Hematopoietic multipotent progenitor cell treated with erythropoietin and hydrocortisone succinate and interleukin-3 and kit ligand, for 6 days (in vitro differentiated cells): Measurements from ENCODE around the gene OR4K1.
A peak's percentile ranks its signal among the peaks of the same experiment; 100 is the strongest.
"Not testable (repeated sequence)": the region's sequence is repeated elsewhere in the genome, so short reads cannot be mapped to it uniquely, and the experiment has no call there.

Experiments used
- DNase-seq: peaks from one replicate; pipeline ENCODE4 v3.0.0-alpha.2; 2015

The OR4K1 gene

GRCh38 chr14:19930617-19931016, at the start of gene OR4K1:
TSS of gene OR4K1 (plus strand) at chr14:19930917. CDS start at chr14:19935667, 4,750 bp downstream.
- DNase-seq = no peak

- DNase-seq = no peak
These were observed 35.4 kb upstream of the OR4K1 start for GRCh38 chr14:19895282-19895681.

- no peak for DNase-seq
These were observed 29.7 kb upstream of the OR4K1 start for GRCh38 chr14:19900999-19901398.

- DNase-seq = no peak
These were observed 28.3 kb upstream of the OR4K1 start for GRCh38 chr14:19902409-19902808.

- no peak for DNase-seq
These were observed 24.1 kb upstream of the OR4K1 start for GRCh38 chr14:19906665-19907064.

- DNase-seq = no peak
These were observed 19.6 kb upstream of the OR4K1 start for GRCh38 chr14:19911114-19911513.

- no peak for DNase-seq
These were observed 13.5 kb upstream of the OR4K1 start for GRCh38 chr14:19917243-19917642.

GRCh38 chr14:19917955-19918518, 12.7 kb upstream of the OR4K1 start:
- no peak for DNase-seq

- no peak for DNase-seq
These were observed 12.0 kb upstream of the OR4K1 start for GRCh38 chr14:19918553-19919264.

GRCh38 chr14:19920021-19920657, 10.6 kb upstream of the OR4K1 start, which contains the start of gene OR4K5:
TSS of gene OR4K5 (plus strand) at chr14:19920607. CDS start at chr14:19920607, 0 bp downstream.
- DNase-seq = no peak

GRCh38 chr14:19941668-19942067, 11.0 kb downstream of the OR4K1 start:
- DNase-seq = no peak

GRCh38 chr14:19947413-19948090, 16.8 kb downstream of the OR4K1 start:
- no peak for DNase-seq

- no peak for DNase-seq
These were observed 18.5 kb downstream of the OR4K1 start for GRCh38 chr14:19949218-19949617.

GRCh38 chr14:19969735-19970134, 39.0 kb downstream of the OR4K1 start:
- not testable (repeated sequence) for DNase-seq

GRCh38 chr14:19974844-19975243, 44.1 kb downstream of the OR4K1 start:
- DNase-seq = peak; percentile 3

GRCh38 chr14:19975291-19975690, 44.6 kb downstream of the OR4K1 start, which contains the start of gene OR4K15:
TSS of gene OR4K15 (plus strand) at chr14:19975591. CDS start at chr14:19975591, 0 bp downstream.
- no peak for DNase-seq
